ENCODE measurements around the gene HPSE. TPM values are rescaled to one million over a fixed set of nuclear protein-coding genes. Genes with fewer than 3 reads are reported as not detected.

HPSE gene
- total and polyA plus RNA-seq, 2 of the 13 experiments (the other 11 are each of a cell fraction or from before 2014, with no cell fraction given), result not detected

- no peak for TF ChIP-seq HHEX (CRISPR knock-in tag; IDR thresholded peaks at IDR 0.05)
- TF ChIP-seq ZBTB1 (CRISPR knock-in tag; IDR thresholded peaks at IDR 0.05; ENCODE audit: borderline replicate concordance), result no peak
- peak; percentile 30; the same call in 1 of the 2 replicates for TF ChIP-seq ZNF253 (CRISPR knock-in tag; IDR thresholded peaks at IDR 0.05; ENCODE audit: borderline replicate concordance)
- TF ChIP-seq TEF (CRISPR knock-in tag; IDR thresholded peaks at IDR 0.05), result peak; percentile 58; the same call in 1 of the 2 replicates
- TF ChIP-seq MED13 (CRISPR knock-in tag; IDR thresholded peaks at IDR 0.05), result no peak
- TF ChIP-seq MBD4 (IDR thresholded peaks at IDR 0.05; ENCODE audit: borderline replicate concordance, low read length), result no peak
- peak; percentile 98 for TF ChIP-seq ARNT2 (CRISPR knock-in tag; IDR thresholded peaks at IDR 0.05; ENCODE audit: low read depth)
- TF ChIP-seq CBX1 (IDR thresholded peaks at IDR 0.05; ENCODE audit: low read depth), result peak; percentile 40
- TF ChIP-seq HDAC1 (CRISPR knock-in tag; IDR thresholded peaks at IDR 0.05), result peak; percentile 95
- TF ChIP-seq ZBTB8A (CRISPR knock-in tag; IDR thresholded peaks at IDR 0.05; ENCODE audit: borderline replicate concordance, low read depth), result no peak
- no peak for TF ChIP-seq USF2 (IDR thresholded peaks at IDR 0.05; ENCODE audit: low read depth, low read length)
- no peak; the same call in 1 of the 2 replicates for TF ChIP-seq USF2 (CRISPR knock-in tag; IDR thresholded peaks at IDR 0.05; ENCODE audit: borderline replicate concordance)
- peak; percentile 49; the same call in 1 of the 2 replicates for TF ChIP-seq ZNF263 (CRISPR knock-in tag; IDR thresholded peaks at IDR 0.05)
- no peak for TF ChIP-seq GTF2F1 (IDR thresholded peaks at IDR 0.05; ENCODE audit: low read length)
- TF ChIP-seq SALL2 (CRISPR knock-in tag; IDR thresholded peaks at IDR 0.05), result no peak; the same call in none of the 2 replicates
- peak; percentile 96 for TF ChIP-seq TOPORS (CRISPR knock-in tag; IDR thresholded peaks at IDR 0.05)
- peak; percentile 13 for TF ChIP-seq TEAD3 (CRISPR knock-in tag; optimal IDR thresholded peaks at IDR 0.05; ENCODE audit: borderline replicate concordance)
- TF ChIP-seq ZNF891 (CRISPR knock-in tag; IDR thresholded peaks at IDR 0.05), result peak; percentile 82
- TF ChIP-seq ZNF670 (CRISPR knock-in tag; IDR thresholded peaks at IDR 0.05; ENCODE audit: borderline replicate concordance), result no peak; the same call in 1 of the 2 replicates
- peak; percentile 16; the same call in 1 of the 2 replicates for TF ChIP-seq HNF4A (CRISPR knock-in tag; IDR thresholded peaks at IDR 0.05)
- no peak for TF ChIP-seq SMC3 (IDR thresholded peaks at IDR 0.05; ENCODE audit: low read length)
- no peak for TF ChIP-seq ADNP (CRISPR knock-in tag; IDR thresholded peaks at IDR 0.05)
- TF ChIP-seq ZNF232 (CRISPR knock-in tag; IDR thresholded peaks at IDR 0.05; ENCODE audit: borderline replicate concordance), result no peak
- no peak; the same call in 1 of the 2 replicates for TF ChIP-seq ZNF816 (CRISPR knock-in tag; IDR thresholded peaks at IDR 0.05; ENCODE audit: borderline replicate concordance)
- no peak for TF ChIP-seq ZNF354B (CRISPR knock-in tag; IDR thresholded peaks at IDR 0.05)
- TF ChIP-seq MAFG (CRISPR knock-in tag; IDR thresholded peaks at IDR 0.05), result no peak
- TF ChIP-seq ZNF460 (CRISPR knock-in tag; IDR thresholded peaks at IDR 0.05; ENCODE audit: borderline replicate concordance), result no peak
- TF ChIP-seq KLF12 (CRISPR knock-in tag; IDR thresholded peaks at IDR 0.05; ENCODE audit: borderline replicate concordance), result peak; percentile 83; the same call in 1 of the 2 replicates
- TF ChIP-seq MEIS2 (CRISPR knock-in tag; IDR thresholded peaks at IDR 0.05), result peak; percentile 83; the same call in 1 of the 2 replicates
- no peak for TF ChIP-seq EZH2 (conservative IDR thresholded peaks at IDR 0.05; ENCODE audit: low read depth, low read length)
- no peak for TF ChIP-seq ZNF7 (CRISPR knock-in tag; IDR thresholded peaks at IDR 0.05)
Measured at GRCh38 chr4:83284193-83285054, 50.2 kb downstream of the HPSE start, which contains the start of gene COQ2 (continued).

All from HepG2 (cell line).